ENCODE results near the gene CEP104. TPM values are rescaled to one million over a fixed set of nuclear protein-coding genes. Genes with fewer than 3 reads are reported as not detected.

The CEP104 gene
- total and polyA plus RNA-seq, 4 experiments from 2014 or later, result 10.3 to 64.4 (median 47.4) TPM

Other genes with a start within 250 kb of the CEP104 start
- 100 to 1,000 TPM; 167 to 168 TPM for gene MEGF6, start 245.7 kb downstream of the CEP104 start, total RNA-seq
- 1 to 10 TPM; 2.4 to 7.1 TPM for gene MEGF6, start 245.7 kb downstream of the CEP104 start, polyA plus RNA-seq
- 10 to 100 TPM; 57.9 to 59.5 TPM for gene TPRG1L, start 232.2 kb downstream of the CEP104 start, total RNA-seq
- 10 to 100 TPM; 41.4 to 46.4 TPM for gene TPRG1L, start 232.2 kb downstream of the CEP104 start, polyA plus RNA-seq
- 10 to 100 TPM; 39.0 to 40.7 TPM for gene WRAP73, start 207.1 kb downstream of the CEP104 start, total RNA-seq
- gene WRAP73, start 207.1 kb downstream of the CEP104 start, polyA plus RNA-seq, result 10 to 100 TPM; 24.4 to 30.1 TPM
- under 1 TPM in 1 of 2 experiments, not detected in 1; 0.17 TPM for gene TP73, start 204.7 kb downstream of the CEP104 start, total RNA-seq
- under 1 TPM in 1 of 2 donors, not detected in 1; 0.15 TPM for gene TP73, start 204.7 kb downstream of the CEP104 start, polyA plus RNA-seq
- not detected for gene CCDC27, start 104.8 kb downstream of the CEP104 start, total RNA-seq
- not detected for gene CCDC27, start 104.8 kb downstream of the CEP104 start, polyA plus RNA-seq
- 1 to 10 TPM; 3.1 to 4.7 TPM for gene SMIM1, start 84.5 kb downstream of the CEP104 start, total RNA-seq
- 1 to 10 TPM in 1 of 2 donors, under 1 TPM in 1; 0.52 to 1.5 TPM for gene SMIM1, start 84.5 kb downstream of the CEP104 start, polyA plus RNA-seq
- 10 to 100 TPM; 54.5 to 58.0 TPM for gene LRRC47, start 60.7 kb downstream of the CEP104 start, total RNA-seq
- gene LRRC47, start 60.7 kb downstream of the CEP104 start, polyA plus RNA-seq, result 10 to 100 TPM; 19.0 to 39.8 TPM
- gene DFFB, start 265 bp upstream of the CEP104 start, total RNA-seq, result 10 to 100 TPM; 23.2 to 26.1 TPM
- gene DFFB, start 265 bp upstream of the CEP104 start, polyA plus RNA-seq, result 10 to 100 TPM in 1 of 2 donors, 1 to 10 TPM in 1; 8.2 to 13.0 TPM
- 10 to 100 TPM; 34.6 to 36.0 TPM for gene C1orf174, start 43.1 kb upstream of the CEP104 start, total RNA-seq
- 10 to 100 TPM; 21.8 to 33.9 TPM for gene C1orf174, start 43.1 kb upstream of the CEP104 start, polyA plus RNA-seq